Measurements from ENCODE around the gene DENND1A.
"Not testable (repeated sequence)": the region's sequence is repeated elsewhere in the genome, so short reads cannot be mapped to it uniquely, and the experiment has no call there.

The DENND1A gene

GRCh38 chr9:123441769-123442168 is 488.2 kb downstream of the DENND1A start:
- no peak for DNase-seq

GRCh38 chr9:123440256-123440655 is 489.7 kb downstream of the DENND1A start:
- no peak for DNase-seq

- DNase-seq: no peak
Observed at GRCh38 chr9:123438821-123439220, 491.1 kb downstream of the DENND1A start.

- no peak for DNase-seq
Observed at GRCh38 chr9:123438321-123438720, 491.6 kb downstream of the DENND1A start.

GRCh38 chr9:123437201-123437600 is 492.7 kb downstream of the DENND1A start:
- DNase-seq: no peak

GRCh38 chr9:123435471-123435870 is 494.5 kb downstream of the DENND1A start:
- DNase-seq: no peak

GRCh38 chr9:123434619-123435240 is 495.2 kb downstream of the DENND1A start:
- DNase-seq: no peak

- DNase-seq: no peak
Observed at GRCh38 chr9:123432331-123433236, 497.3 kb downstream of the DENND1A start.

- DNase-seq: no peak
Observed at GRCh38 chr9:123431581-123431980, 498.3 kb downstream of the DENND1A start.

- DNase-seq: not testable (repeated sequence)
Observed at GRCh38 chr9:123428450-123428849, 501.5 kb downstream of the DENND1A start.

- no peak for DNase-seq
Observed at GRCh38 chr9:123426406-123426805, 503.5 kb downstream of the DENND1A start.

- DNase-seq: no peak
Observed at GRCh38 chr9:123425836-123426365, 504.0 kb downstream of the DENND1A start.

- no peak for DNase-seq
Observed at GRCh38 chr9:123425261-123425821, 504.6 kb downstream of the DENND1A start.

- no peak for DNase-seq
Observed at GRCh38 chr9:123424552-123425225, 505.2 kb downstream of the DENND1A start.

- no peak for DNase-seq
Observed at GRCh38 chr9:123424131-123424530, 505.8 kb downstream of the DENND1A start.

GRCh38 chr9:123423311-123423640 is 506.6 kb downstream of the DENND1A start:
- DNase-seq: no peak

- DNase-seq: no peak
Observed at GRCh38 chr9:123422635-123423310, 507.2 kb downstream of the DENND1A start.

- no peak for DNase-seq
Observed at GRCh38 chr9:123421801-123422455, 508.0 kb downstream of the DENND1A start.

- no peak for DNase-seq
Observed at GRCh38 chr9:123421186-123421585, 508.7 kb downstream of the DENND1A start.

GRCh38 chr9:123420592-123421111 is 509.3 kb downstream of the DENND1A start:
- no peak for DNase-seq

- no peak for DNase-seq
Observed at GRCh38 chr9:123419721-123420591, 510.0 kb downstream of the DENND1A start.

All from CD4-positive, alpha-beta T cell treated with Interleukin-4 for 4 hours (primary cell).